NT2/D1 (cell line): ENCODE results near the gene SHTN1.

Experiments
- DNase-seq: peaks from one replicate; pipeline ENCODE4 v3.0.0-alpha.2; 2011; ENCODE audit warnings: low read depth, low spot score
- H3K27me3 ChIP-seq: 2 replicates; pipeline ENCODE4 v1.6.0; 2011; ENCODE audit warnings: mild to moderate bottlenecking; ENCODE audit not compliant: insufficient read length, insufficient read depth
- H3K36me3 ChIP-seq: 2 replicates; pipeline ENCODE4 v1.6.1; 2011; ENCODE audit warnings: mild to moderate bottlenecking, low read length, mixed read lengths; ENCODE audit not compliant: insufficient read depth, insufficient read length
- H3K4me1 ChIP-seq: 2 replicates; pipeline ENCODE4 v1.5.1; 2011; ENCODE audit not compliant: insufficient read depth, insufficient read length
- H3K4me3 ChIP-seq: 2 replicates; pipeline ENCODE4 v1.5.1; 2011; ENCODE audit warnings: low read depth; ENCODE audit not compliant: insufficient read length
- H3K9ac ChIP-seq: 2 replicates; pipeline ENCODE4 v1.6.0; 2011; ENCODE audit warnings: low read depth; ENCODE audit not compliant: insufficient read length
- H3K9me3 ChIP-seq: 2 replicates; pipeline ENCODE4 v1.5.1; 2011; ENCODE audit warnings: mild to moderate bottlenecking, low read length; ENCODE audit not compliant: insufficient read depth
- SUZ12 ChIP-seq: IDR thresholded peaks from 2 replicates; pipeline ENCODE4 v1.6.1; 2011; ENCODE audit not compliant: insufficient read length, insufficient read depth; ENCODE audit errors: extremely low read depth
- YY1 ChIP-seq: IDR thresholded peaks from 2 replicates; pipeline ENCODE4 v1.6.1; 2011; ENCODE audit not compliant: insufficient read length, insufficient read depth
- ZNF274 ChIP-seq: IDR thresholded peaks from 2 replicates; pipeline ENCODE4 v1.6.1; 2011; ENCODE audit warnings: mild to moderate bottlenecking, low read depth, low read length

The SHTN1 gene

GRCh38 chr10:116882639-116883038, 122.3 kb downstream of the SHTN1 start:
- Histone ChIP-seq H3K36me3 (no peaks in the 10 kb centered on the region), H3K4me3 (no peak overlapping the region), H3K27me3 (no peaks in the 10 kb centered on the region), H3K9me3 (no peaks in the 10 kb centered on the region), H3K4me1 (peaks cover 6% of the 10 kb centered on the region), H3K9ac (no peak overlapping the region)
- TF ChIP-seq ZNF274 (no peak), SUZ12 (no peak), YY1 (no peak)
- no peak for DNase-seq

GRCh38 chr10:116880716-116881482, 124.1 kb downstream of the SHTN1 start:
- no peak for DNase-seq
- H3K9ac ChIP-seq: no peak overlapping the region
- H3K36me3 ChIP-seq: no peaks in the 10 kb centered on the region
- H3K9me3 ChIP-seq: no peaks in the 10 kb centered on the region
- TF ChIP-seq SUZ12: no peak
- no peak for TF ChIP-seq YY1
- TF ChIP-seq ZNF274: no peak
- no peaks in the 10 kb centered on the region for H3K4me1 ChIP-seq
- H3K4me3 ChIP-seq: no peak overlapping the region
- H3K27me3 ChIP-seq: no peaks in the 10 kb centered on the region

GRCh38 chr10:116879817-116880216, 125.2 kb downstream of the SHTN1 start:
- Histone ChIP-seq H3K4me1 (no peaks in the 10 kb centered on the region), H3K9ac (no peak overlapping the region), H3K9me3 (no peaks in the 10 kb centered on the region), H3K4me3 (no peak overlapping the region), H3K36me3 (no peaks in the 10 kb centered on the region), H3K27me3 (no peaks in the 10 kb centered on the region)
- no peak for TF ChIP-seq SUZ12
- no peak for TF ChIP-seq YY1
- TF ChIP-seq ZNF274: no peak
- no peak for DNase-seq

- TF ChIP-seq SUZ12 (no peak), ZNF274 (no peak), YY1 (no peak)
- H3K4me1 ChIP-seq: no peaks in the 10 kb centered on the region
- H3K9me3 ChIP-seq: no peaks in the 10 kb centered on the region
- H3K9ac ChIP-seq: no peak overlapping the region
- no peaks in the 10 kb centered on the region for H3K27me3 ChIP-seq
- no peak overlapping the region for H3K4me3 ChIP-seq
- no peak for DNase-seq
- no peaks in the 10 kb centered on the region for H3K36me3 ChIP-seq
Measured at GRCh38 chr10:116878123-116878522, 126.9 kb downstream of the SHTN1 start.

GRCh38 chr10:116877391-116877790, 127.6 kb downstream of the SHTN1 start:
- Histone ChIP-seq H3K9me3 (no peaks in the 10 kb centered on the region), H3K27me3 (no peaks in the 10 kb centered on the region), H3K4me3 (no peak overlapping the region), H3K36me3 (no peaks in the 10 kb centered on the region), H3K9ac (no peak overlapping the region), H3K4me1 (no peaks in the 10 kb centered on the region)
- TF ChIP-seq YY1 (no peak), SUZ12 (no peak), ZNF274 (no peak)
- DNase-seq: no peak

- no peak for DNase-seq
- Histone ChIP-seq H3K36me3 (no peaks in the 10 kb centered on the region), H3K27me3 (no peaks in the 10 kb centered on the region)
Measured at GRCh38 chr10:116875897-116876296, 129.1 kb downstream of the SHTN1 start.

GRCh38 chr10:116873134-116873533, 131.9 kb downstream of the SHTN1 start:
- no peak overlapping the region for H3K4me3 ChIP-seq
- H3K27me3 ChIP-seq: no peaks in the 10 kb centered on the region
- no peaks in the 10 kb centered on the region for H3K9me3 ChIP-seq
- H3K4me1 ChIP-seq: no peaks in the 10 kb centered on the region
- H3K9ac ChIP-seq: no peak overlapping the region
- no peaks in the 10 kb centered on the region for H3K36me3 ChIP-seq
- TF ChIP-seq YY1: no peak
- no peak for TF ChIP-seq SUZ12
- TF ChIP-seq ZNF274: no peak
- DNase-seq: no peak

More at GRCh38 chr10:116875897-116876296, 129.1 kb downstream of the SHTN1 start:
- Histone ChIP-seq H3K9ac (no peak overlapping the region), H3K4me3 (no peak overlapping the region), H3K4me1 (no peaks in the 10 kb centered on the region), H3K9me3 (no peaks in the 10 kb centered on the region)
- TF ChIP-seq ZNF274 (no peak), YY1 (no peak), SUZ12 (no peak)
